Measurements from ENCODE around the gene TPRKB.
"Not testable (repeated sequence)": the region's sequence is repeated elsewhere in the genome, so short reads cannot be mapped to it uniquely, and the experiment has no call there.

Gene TPRKB

GRCh38 chr2:73698101-73698500 is 39.0 kb downstream of the TPRKB start:
- no peak for DNase-seq

- no peak for DNase-seq
Observed at GRCh38 chr2:73697606-73698005, 39.5 kb downstream of the TPRKB start.

GRCh38 chr2:73696985-73697384 is 40.2 kb downstream of the TPRKB start:
- DNase-seq = not testable (repeated sequence)

GRCh38 chr2:73696521-73696920 is 40.6 kb downstream of the TPRKB start:
- not testable (repeated sequence) for DNase-seq

- not testable (repeated sequence) for DNase-seq
Observed at GRCh38 chr2:73690372-73691088, 46.6 kb downstream of the TPRKB start.

- not testable (repeated sequence) for DNase-seq
Observed at GRCh38 chr2:73688494-73688893, 48.7 kb downstream of the TPRKB start.

- DNase-seq = no peak
Observed at GRCh38 chr2:73685764-73686438, 51.2 kb downstream of the TPRKB start.

- not testable (repeated sequence) for DNase-seq
Observed at GRCh38 chr2:73684905-73685304, 52.2 kb downstream of the TPRKB start.

GRCh38 chr2:73684325-73684724 is 52.8 kb downstream of the TPRKB start:
- not testable (repeated sequence) for DNase-seq

- DNase-seq = not testable (repeated sequence)
Observed at GRCh38 chr2:73679951-73680571, 57.1 kb downstream of the TPRKB start.

Measured in NK-92 treated with Interleukin-12 subunit alpha and Interleukin-12 subunit beta, amount 100 ng/mL, for 24 hours (cell line).